GM18505 (cell line): ENCODE results near the gene REEP2.

ENCODE experiments used
- ATAC-seq: cut with Tn5 transposase; IDR thresholded peaks from one replicate; pipeline ENCODE4 v1.9.1; 2021; ENCODE audit not compliant: unreplicated experiment
- POLR2A ChIP-seq: IDR thresholded peaks from 4 replicates; pipeline ENCODE4 v1.6.1; 2011; ENCODE audit warnings: borderline replicate concordance; ENCODE audit not compliant: insufficient read depth, insufficient read length; ENCODE audit errors: extremely low read depth

REEP2 gene

DNA sequence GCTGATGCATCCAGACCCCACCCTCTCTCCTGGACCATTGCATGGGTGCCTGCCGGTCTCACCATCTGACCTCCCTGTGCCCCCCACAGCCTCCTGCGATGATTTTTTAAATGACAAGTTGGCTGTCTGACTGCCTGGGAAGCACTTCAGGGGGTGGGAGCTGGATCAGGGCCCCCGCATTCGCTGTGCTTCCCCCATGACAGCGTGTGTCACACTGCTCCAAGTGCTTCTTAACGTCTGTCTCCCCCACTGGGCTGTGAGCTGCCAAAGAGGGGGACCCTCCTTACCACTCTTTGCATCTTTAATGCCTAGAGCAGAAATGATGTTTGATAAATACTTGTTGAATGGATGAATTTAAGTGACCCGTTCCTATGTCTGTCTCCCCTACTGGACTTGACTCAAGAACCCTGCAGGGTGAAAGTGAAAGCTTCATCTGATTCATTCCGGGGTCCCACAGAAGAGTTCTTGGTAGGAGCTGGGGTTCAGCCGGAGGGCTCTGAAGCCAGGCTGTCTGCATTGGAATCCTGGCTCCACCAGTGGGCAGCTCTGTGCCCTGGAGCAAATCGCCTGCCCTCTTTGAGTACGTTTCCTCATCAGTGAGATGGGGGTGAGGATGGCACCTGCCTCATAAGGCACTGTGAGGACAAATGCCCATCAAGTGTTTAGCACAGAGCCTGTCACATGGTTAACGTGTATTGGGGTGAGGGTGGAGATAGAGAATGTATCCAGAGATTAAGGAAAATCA lies 18.8 kb downstream of the REEP2 start:
- ATAC-seq = no peak

DNA sequence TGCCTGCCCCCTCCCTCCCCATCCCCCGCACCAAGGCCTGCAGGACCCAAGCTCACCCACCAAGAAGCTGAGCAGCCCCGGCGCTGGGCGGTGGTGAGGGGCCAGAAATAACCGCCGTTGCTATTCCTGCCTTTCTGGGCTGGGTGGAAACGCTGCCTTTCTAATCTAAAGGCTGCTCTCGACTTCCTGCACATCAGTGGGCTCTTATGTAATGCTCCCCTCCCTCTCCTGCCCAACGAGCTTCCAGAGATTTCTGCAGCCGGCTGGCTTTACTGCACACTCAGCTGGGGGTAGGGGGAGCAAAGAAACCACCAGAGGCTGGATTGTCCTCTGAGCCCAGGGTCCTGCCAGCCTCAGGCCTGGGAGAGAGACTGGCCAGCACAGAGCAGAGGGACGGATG lies 19.5 kb downstream of the REEP2 start:
- no peak for ATAC-seq
- no peak for TF ChIP-seq POLR2A

More for the DNA sequence above, 18.8 kb downstream of the REEP2 start:
- no peak for TF ChIP-seq POLR2A

DNA sequence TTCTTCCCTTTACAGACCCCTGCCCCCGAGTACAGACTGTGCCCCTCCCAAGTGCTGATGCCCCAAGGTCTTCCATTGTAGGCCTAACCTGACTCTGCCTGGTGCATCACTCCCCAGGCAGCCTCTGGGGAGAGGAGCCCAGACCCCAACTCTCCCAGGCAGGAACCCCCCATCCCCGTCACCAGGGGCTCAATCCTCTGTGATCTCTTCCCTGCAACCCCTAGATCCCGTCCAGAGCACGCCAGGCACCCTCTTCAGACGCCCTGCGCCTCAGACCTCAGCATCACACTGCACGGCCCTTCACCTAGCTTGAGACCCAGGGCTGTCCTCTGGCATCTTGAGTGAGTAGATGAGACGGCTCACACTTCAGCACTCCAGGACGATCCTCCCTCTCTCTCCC lies 20.0 kb downstream of the REEP2 start:
- ATAC-seq = no peak
- TF ChIP-seq POLR2A = no peak

DNA sequence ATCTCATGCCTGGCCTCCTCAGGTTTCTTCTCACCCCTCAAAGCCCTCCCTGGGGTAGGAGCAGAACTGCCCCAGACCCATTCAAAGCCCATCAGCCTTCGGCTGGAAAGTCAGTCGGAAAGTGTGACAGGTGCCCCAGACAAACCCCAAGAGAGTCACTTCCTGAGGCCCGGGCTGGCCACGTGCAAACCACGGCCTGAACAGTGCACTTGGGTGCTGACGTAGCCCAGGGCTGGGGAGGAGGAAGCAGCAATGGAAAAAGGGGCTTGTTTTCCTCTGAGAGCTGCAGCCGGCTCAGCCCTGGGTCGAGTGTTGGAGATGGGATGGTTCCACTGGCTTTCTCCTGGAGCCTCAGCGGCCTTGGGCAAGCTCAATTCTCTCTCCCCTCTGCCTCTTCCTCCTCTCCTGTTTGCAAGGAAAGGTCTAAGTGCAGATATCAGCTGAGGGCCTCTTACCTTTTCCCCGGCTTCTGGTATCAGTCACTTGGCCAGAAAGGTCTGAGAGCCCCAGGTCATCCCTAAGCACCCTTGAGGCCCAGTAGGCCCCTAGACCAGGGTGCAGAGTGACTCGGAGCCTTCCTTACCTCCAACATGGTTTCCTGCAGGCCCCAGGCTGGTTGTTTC lies 20.6 kb downstream of the REEP2 start:
- ATAC-seq = no peak

DNA sequence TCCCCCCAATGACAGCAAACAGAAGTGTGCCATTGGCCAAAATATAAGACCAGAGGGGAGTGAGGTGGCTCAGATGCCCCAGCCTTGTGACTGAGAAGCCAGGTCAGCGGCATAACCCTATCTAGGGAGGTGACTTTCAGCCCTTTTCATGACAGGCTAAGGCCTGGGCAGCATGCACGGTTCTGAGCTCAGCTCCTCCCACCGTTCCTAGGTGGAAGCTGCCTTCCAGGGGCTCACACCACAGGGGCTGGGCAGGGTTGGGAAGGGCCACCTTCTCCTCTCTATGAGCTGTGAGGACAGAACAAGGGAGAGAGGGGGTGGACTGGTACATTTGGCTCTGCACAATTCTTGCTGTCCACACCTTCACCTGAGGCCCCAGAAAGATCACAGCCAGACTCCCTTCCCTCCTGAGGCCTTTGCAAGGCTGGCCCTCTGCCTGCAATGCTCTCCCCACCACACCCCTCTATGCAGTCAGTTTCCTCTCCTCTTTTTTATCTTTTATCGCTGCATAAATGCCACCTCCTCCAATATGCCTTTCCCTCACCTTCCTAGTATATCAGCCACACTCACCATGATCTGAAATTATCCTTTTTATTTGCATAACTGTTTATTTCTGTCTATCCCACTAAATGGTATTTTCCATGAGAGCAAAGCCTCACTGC lies 21.3 kb downstream of the REEP2 start:
- TF ChIP-seq POLR2A = no peak
- ATAC-seq = no peak

More for the DNA sequence above, 20.6 kb downstream of the REEP2 start:
- TF ChIP-seq POLR2A = no peak

DNA sequence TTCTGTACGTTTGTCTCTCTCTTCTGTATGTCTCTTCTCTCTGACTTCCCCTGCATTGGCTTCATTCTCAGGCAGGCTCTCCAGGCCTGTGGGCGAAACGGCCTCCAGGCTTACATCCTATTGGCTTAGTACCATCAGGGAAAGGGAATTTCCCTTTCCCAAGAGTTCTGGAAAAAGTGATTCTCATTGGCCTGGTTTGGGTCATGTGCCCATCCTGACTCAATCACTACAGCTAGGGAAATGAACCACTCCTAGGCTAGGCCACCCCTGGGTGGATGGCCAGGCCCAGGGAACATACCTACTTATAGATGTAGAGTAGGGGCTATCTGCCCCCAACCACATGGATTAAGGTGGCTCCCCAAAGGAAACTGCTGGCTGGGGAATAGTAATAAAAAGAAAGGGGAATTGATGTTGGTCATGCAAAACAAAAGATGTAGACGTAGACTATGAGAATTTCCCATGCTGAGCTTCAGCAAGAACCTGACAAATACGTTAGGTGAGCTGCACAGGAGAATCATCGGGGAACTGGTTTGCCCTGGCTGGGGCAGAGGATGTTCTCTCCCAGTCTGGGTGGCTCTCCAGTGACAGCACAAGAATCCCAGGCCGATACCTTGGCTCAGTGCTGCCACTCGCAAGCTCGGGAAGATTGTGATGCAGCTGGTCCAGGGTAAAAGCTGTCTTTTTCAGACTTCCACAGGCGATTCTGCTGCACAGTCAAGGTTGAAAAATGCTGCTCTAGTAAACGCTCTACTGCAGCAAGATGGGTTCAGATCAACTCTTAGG lies 22.7 kb downstream of the REEP2 start:
- ATAC-seq = no peak
- no peak for TF ChIP-seq POLR2A

DNA sequence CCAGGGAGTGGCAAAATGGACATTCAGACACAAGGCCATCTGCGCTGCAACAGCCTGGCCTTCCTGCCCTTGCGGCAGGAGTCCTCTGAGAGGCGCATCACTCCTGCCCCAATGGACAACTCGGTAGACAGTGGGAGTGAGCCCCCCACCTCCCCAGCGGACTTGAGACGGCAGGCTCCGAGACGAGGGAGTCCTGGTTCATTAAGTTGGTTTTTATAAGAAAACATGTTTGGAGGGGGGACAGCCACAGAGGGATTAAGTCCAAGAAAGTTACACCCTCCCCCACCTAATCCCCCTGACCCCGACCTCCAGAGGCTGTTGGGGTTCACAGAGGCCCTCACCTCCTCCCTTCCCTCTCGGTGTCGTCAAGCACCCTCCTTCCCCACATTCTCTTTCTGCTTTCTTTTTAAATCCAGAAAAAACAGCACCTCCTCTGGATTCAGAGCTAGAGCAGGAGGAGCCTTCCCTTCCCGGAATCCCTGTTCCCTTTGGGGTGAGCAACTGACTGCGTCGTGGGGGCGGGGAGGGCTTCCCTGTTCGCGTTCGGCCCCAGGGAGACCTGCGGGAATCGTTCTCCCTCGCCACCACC lies 24.7 kb downstream of the REEP2 start:
- ATAC-seq = no peak
- TF ChIP-seq POLR2A = no peak

DNA sequence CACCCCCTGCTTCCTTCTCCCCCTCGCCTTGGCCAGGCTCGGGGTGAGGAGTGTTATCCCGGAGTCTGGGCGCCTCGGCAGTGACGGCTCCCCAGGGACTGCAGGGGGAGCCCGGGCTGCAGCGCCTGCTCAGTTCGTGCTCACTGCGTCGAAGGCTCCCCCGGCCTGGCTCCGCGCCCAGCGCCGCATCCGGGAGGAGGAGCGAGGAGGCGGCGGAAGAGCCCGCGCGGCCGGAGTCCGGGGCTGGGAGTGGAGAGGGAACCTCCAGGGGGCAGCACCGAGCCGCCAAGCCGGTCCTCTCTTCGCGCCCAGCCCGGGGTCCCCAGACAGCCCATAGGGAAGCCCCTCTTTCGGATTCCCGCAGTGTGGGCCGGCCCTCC lies 25.1 kb downstream of the REEP2 start:
- ATAC-seq = peak; percentile 42

DNA sequence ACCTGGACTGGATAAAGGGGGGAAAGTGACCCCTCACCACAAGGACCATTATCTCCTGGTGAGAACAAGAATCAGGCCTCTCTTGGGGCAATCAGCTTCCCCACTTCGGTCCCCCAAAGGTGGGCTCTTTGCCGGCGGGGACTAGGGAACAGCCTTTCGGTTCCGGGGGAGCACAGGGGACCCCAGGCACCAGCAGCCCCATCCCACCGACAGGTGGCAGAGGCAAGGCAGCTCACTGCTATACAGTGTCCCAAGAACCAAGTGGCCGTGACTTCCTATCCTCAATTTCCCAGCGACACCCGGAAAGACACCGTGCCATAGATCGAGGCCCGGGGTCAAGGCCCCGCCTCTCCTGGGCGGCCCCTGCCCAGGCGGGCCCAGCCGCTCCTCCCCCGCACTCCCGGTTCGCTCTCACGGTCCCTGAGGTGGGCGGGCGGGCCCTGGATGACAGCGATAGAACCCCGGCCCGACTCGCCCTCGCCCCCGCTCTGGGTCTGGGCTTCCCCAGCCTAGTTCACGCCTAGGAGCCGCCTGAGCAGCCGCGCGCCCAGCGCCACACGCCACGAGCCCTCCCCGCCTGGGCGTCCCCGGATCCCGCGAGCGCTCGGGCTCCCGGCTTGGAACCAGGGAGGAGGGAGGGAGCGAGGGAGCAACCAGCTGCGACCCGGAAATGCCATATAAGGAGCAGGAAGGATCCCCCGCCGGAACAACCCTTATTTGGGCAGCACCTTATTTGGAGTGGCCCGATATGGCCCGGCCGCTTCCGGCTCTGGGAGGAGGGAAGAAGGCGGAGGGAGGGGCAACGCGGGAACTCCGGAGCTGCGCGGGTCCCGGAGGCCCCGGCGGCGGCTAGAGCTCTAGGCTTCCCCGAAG lies 25.8 kb downstream of the REEP2 start:
- peak; percentile 65 for ATAC-seq
- peak; percentile 42 for TF ChIP-seq POLR2A

More for the DNA sequence above, 25.1 kb downstream of the REEP2 start:
- peak; percentile 68 for TF ChIP-seq POLR2A

DNA sequence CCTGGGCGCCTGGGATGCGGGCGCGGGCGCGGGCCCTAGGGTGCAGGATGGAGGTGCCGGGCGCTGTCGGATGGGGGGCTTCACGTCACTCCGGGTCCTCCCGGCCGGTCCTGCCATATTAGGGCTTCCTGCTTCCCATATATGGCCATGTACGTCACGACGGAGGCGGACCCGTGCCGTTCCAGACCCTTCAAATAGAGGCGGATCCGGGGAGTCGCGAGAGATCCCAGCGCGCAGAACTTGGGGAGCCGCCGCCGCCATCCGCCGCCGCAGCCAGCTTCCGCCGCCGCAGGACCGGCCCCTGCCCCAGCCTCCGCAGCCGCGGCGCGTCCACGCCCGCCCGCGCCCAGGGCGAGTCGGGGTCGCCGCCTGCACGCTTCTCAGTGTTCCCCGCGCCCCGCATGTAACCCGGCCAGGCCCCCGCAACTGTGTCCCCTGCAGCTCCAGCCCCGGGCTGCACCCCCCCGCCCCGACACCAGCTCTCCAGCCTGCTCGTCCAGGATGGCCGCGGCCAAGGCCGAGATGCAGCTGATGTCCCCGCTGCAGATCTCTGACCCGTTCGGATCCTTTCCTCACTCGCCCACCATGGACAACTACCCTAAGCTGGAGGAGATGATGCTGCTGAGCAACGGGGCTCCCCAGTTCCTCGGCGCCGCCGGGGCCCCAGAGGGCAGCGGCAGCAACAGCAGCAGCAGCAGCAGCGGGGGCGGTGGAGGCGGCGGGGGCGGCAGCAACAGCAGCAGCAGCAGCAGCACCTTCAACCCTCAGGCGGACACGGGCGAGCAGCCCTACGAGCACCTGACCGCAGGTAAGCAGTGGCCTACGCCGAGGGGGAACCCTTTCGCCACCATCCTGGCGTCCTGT lies 26.6 kb downstream of the REEP2 start, which contains the start of gene EGR1:
Gene EGR1 (plus strand): TSS at position 219 of the 864 bp plus-strand sequence. CDS start 283 bp downstream, at position 502.
- peak; percentile 43 for ATAC-seq
- peak; percentile 94 for TF ChIP-seq POLR2A
